ENCODE data around the gene ZNF423. TPM values are rescaled to one million over a fixed set of nuclear protein-coding genes. Genes with fewer than 3 reads are reported as not detected.

ZNF423 gene
- total RNA-seq, 1 donor from 2014 or later: 10.6 TPM

GRCh38 chr16:49645263-49645662 is 210.6 kb downstream of the ZNF423 start:
- H3K4me3 ChIP-seq (ENCODE audit: insufficient read depth, low read depth, low read length): no peak overlapping the region
- H3K4me3 Mint-ChIP-seq (ENCODE audit: unreplicated experiment): no peak overlapping the region
- H2AFZ ChIP-seq (ENCODE audit: low read depth, low read length): no peak overlapping the region
- H3K79me2 ChIP-seq (ENCODE audit: insufficient read depth, low read length): no peaks in the 10 kb centered on the region
- no peaks in the 10 kb centered on the region for H4K20me1 ChIP-seq (ENCODE audit: insufficient read depth, low read length)
- H3K36me3 Mint-ChIP-seq (ENCODE audit: low read depth, unreplicated experiment): peaks cover 8% of the 10 kb centered on the region
- H3K27me3 Mint-ChIP-seq (ENCODE audit: low read depth, unreplicated experiment): no peaks in the 10 kb centered on the region
- peaks cover 42% of the 10 kb centered on the region for H3K4me1 ChIP-seq (ENCODE audit: insufficient read depth, low read length)
- H3K27me3 ChIP-seq (ENCODE audit: insufficient read depth, low read length): no peaks in the 10 kb centered on the region
- no peak overlapping the region for H3K27ac Mint-ChIP-seq (ENCODE audit: unreplicated experiment)
- peaks cover 25% of the 10 kb centered on the region for H3K4me1 Mint-ChIP-seq (ENCODE audit: low read depth, unreplicated experiment)
- H3K9me3 ChIP-seq (ENCODE audit: insufficient read depth, low read depth, low read length): peaks cover 4% of the 10 kb centered on the region
- H3K27ac ChIP-seq (ENCODE audit: low read depth, low read length): no peak overlapping the region
- H3K4me2 ChIP-seq (ENCODE audit: low read length): no peak overlapping the region
- no peak for DNase-seq (ENCODE audit: low read depth)
- H3K9me3 Mint-ChIP-seq (ENCODE audit: unreplicated experiment): peaks cover 24% of the 10 kb centered on the region
- TF ChIP-seq EZH2 (IDR thresholded peaks at IDR 0.05; ENCODE audit: insufficient read depth, low read length) (no peak), CTCF (IDR thresholded peaks at IDR 0.05; ENCODE audit: insufficient read depth, low read depth, low read length) (no peak)
- H3K36me3 ChIP-seq (ENCODE audit: insufficient read depth, low read length): no peaks in the 10 kb centered on the region
- FAIRE-seq: no peak
- no peak overlapping the region for H3K9ac ChIP-seq (ENCODE audit: low read length)

- H3K27ac Mint-ChIP-seq (ENCODE audit: unreplicated experiment): peak overlapping the region; percentile 9
- H3K4me3 Mint-ChIP-seq (ENCODE audit: unreplicated experiment): no peak overlapping the region
Measured at GRCh38 chr16:49644145-49644463, 211.8 kb downstream of the ZNF423 start.

More at GRCh38 chr16:49644145-49644463, 211.8 kb downstream of the ZNF423 start:
- no peak for FAIRE-seq
- no peaks in the 10 kb centered on the region for H3K27me3 Mint-ChIP-seq (ENCODE audit: low read depth, unreplicated experiment)
- Histone ChIP-seq H4K20me1 (ENCODE audit: insufficient read depth, low read length) (no peaks in the 10 kb centered on the region), H3K27me3 (ENCODE audit: insufficient read depth, low read length) (no peaks in the 10 kb centered on the region), H2AFZ (ENCODE audit: low read depth, low read length) (peak overlapping the region; percentile 76), H3K9ac (ENCODE audit: low read length) (peak overlapping the region; percentile 72), H3K4me3 (ENCODE audit: insufficient read depth, low read depth, low read length) (peak overlapping the region; percentile 18), H3K4me1 (ENCODE audit: insufficient read depth, low read length) (peaks cover 45% of the 10 kb centered on the region), H3K79me2 (ENCODE audit: insufficient read depth, low read length) (no peaks in the 10 kb centered on the region), H3K36me3 (ENCODE audit: insufficient read depth, low read length) (no peaks in the 10 kb centered on the region), H3K27ac (ENCODE audit: low read depth, low read length) (peak overlapping the region; percentile 90), H3K9me3 (ENCODE audit: insufficient read depth, low read depth, low read length) (peaks cover 4% of the 10 kb centered on the region), H3K4me2 (ENCODE audit: low read length) (peak overlapping the region; percentile 84)
- H3K4me1 Mint-ChIP-seq (ENCODE audit: low read depth, unreplicated experiment): peaks cover 36% of the 10 kb centered on the region
- H3K36me3 Mint-ChIP-seq (ENCODE audit: low read depth, unreplicated experiment): peaks cover 8% of the 10 kb centered on the region
- DNase-seq (ENCODE audit: low read depth): peak; percentile 35
- H3K9me3 Mint-ChIP-seq (ENCODE audit: unreplicated experiment): peaks cover 23% of the 10 kb centered on the region
- TF ChIP-seq CTCF (IDR thresholded peaks at IDR 0.05; ENCODE audit: insufficient read depth, low read depth, low read length) (peak; percentile 35), EZH2 (IDR thresholded peaks at IDR 0.05; ENCODE audit: insufficient read depth, low read length) (no peak)

All from astrocyte (in vitro differentiated cells and primary cell).